Nephron progenitor cell (in vitro differentiated cells): Measurements from ENCODE around the gene EYA2.
A peak's percentile ranks its signal among the peaks of the same experiment; 100 is the strongest.
"Not testable (repeated sequence)": the region's sequence is repeated elsewhere in the genome, so short reads cannot be mapped to it uniquely, and the experiment has no call there.

Experiments used
- DNase-seq: peaks from one replicate; pipeline ENCODE4 v3.0.0; 2021
- H3K27ac Mint-ChIP-seq: 2 replicates; pipeline ENCODE4 v1.8.0; 2021; ENCODE audit warnings: mild to moderate bottlenecking, moderate library complexity, mixed read lengths
- H3K27me3 Mint-ChIP-seq: 2 replicates; pipeline ENCODE4 v1.8.0; 2021; ENCODE audit warnings: mild to moderate bottlenecking, low read depth, mixed read lengths; ENCODE audit not compliant: poor library complexity
- H3K36me3 Mint-ChIP-seq: 2 replicates; pipeline ENCODE4 v1.8.0; 2021; ENCODE audit warnings: low read depth, mixed read lengths
- H3K4me1 Mint-ChIP-seq: 2 replicates; pipeline ENCODE4 v1.8.0; 2021; ENCODE audit warnings: mixed read lengths
- H3K4me3 Mint-ChIP-seq: 2 replicates; pipeline ENCODE4 v1.8.0; 2021; ENCODE audit warnings: mild to moderate bottlenecking, moderate library complexity, mixed read lengths
- H3K9me3 Mint-ChIP-seq: 2 replicates; pipeline ENCODE4 v1.8.0; 2021; ENCODE audit warnings: mild to moderate bottlenecking, moderate library complexity, mixed read lengths
- TF ChIP-seq, protein P1 (sequence below): fragments of 200-600 bp; sonication (generic); IDR thresholded peaks from 2 replicates; pipeline ENCODE4 v1.5.0; 2021; ENCODE audit warnings: antibody characterized with exemption

Gene EYA2

DNA sequence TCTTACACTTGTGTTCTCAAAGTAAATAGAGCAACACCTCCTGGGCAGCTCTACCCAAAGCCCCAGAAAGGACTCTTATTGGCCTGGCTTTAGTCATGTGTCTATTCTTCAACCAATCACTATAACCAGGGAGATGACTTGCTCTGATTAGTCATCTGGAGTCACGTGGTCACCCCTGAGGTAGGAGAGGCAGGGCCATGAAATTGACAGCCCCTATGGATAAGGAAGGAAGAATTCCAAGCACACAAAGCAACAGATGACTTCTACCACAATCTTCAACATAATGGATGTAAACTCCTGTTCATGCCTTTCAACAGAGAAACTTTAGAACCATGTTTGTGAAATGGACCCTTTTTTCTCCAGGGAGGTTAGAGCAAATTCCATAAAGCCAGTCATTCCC lies 24.6 kb upstream of the EYA2 start:
- Mint-ChIP-seq H3K9me3 (peaks cover 25% of the 10 kb centered on the region), H3K4me3 (no peak overlapping the region), H3K27me3 (peaks cover 5% of the 10 kb centered on the region), H3K4me1 (peaks cover 5% of the 10 kb centered on the region), H3K27ac (no peak overlapping the region), H3K36me3 (no peaks in the 10 kb centered on the region)
- TF ChIP-seq, protein P1, sequence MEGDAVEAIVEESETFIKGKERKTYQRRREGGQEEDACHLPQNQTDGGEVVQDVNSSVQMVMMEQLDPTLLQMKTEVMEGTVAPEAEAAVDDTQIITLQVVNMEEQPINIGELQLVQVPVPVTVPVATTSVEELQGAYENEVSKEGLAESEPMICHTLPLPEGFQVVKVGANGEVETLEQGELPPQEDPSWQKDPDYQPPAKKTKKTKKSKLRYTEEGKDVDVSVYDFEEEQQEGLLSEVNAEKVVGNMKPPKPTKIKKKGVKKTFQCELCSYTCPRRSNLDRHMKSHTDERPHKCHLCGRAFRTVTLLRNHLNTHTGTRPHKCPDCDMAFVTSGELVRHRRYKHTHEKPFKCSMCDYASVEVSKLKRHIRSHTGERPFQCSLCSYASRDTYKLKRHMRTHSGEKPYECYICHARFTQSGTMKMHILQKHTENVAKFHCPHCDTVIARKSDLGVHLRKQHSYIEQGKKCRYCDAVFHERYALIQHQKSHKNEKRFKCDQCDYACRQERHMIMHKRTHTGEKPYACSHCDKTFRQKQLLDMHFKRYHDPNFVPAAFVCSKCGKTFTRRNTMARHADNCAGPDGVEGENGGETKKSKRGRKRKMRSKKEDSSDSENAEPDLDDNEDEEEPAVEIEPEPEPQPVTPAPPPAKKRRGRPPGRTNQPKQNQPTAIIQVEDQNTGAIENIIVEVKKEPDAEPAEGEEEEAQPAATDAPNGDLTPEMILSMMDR: no peak
- no peak for DNase-seq

DNA sequence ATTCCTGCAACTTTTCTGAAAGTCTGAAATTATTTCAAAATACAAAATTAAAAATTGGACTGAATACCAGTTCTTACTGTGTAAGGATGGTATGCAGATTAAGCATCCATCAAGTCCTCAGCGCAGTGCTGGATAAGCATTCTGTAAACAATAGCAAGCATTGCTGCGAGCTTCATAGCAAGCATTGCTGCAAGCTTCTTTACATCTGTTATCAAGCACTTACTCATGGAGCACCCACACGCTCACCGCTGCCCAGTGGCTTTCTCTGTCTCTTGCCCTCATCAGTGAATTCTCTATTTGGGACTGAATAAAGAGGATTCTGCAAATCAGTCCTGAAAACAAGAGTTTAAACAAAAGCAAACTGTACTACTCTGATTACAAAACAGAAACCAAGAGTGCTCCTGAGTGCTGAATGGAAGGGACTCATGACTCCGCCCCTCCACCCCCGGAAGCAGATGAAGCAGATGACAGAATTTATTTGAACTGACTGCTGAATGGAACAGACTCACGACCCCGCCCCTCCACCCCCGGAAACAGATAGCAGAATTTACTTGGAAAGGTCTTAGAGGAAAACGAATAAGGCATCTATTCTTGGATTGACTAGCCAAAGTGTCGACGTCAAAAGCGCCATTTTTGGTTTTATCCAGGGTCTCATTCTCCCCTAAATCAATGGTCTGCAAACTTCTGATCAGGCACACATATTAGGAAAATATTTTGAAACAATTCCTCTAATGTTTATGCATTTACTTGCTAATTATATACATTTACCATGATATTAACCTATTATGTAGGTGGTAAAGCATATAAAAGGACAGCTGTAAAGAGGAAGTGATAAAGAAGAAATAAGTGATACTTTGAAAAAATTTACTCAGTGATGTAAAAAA lies 22.1 kb upstream of the EYA2 start:
- H3K9me3 Mint-ChIP-seq: peaks cover 25% of the 10 kb centered on the region
- no peak overlapping the region for H3K4me3 Mint-ChIP-seq
- H3K36me3 Mint-ChIP-seq: no peaks in the 10 kb centered on the region
- DNase-seq: no peak
- peaks cover 7% of the 10 kb centered on the region for H3K27me3 Mint-ChIP-seq
- TF ChIP-seq, protein P1: no peak
- H3K27ac Mint-ChIP-seq: no peak overlapping the region
- peaks cover 5% of the 10 kb centered on the region for H3K4me1 Mint-ChIP-seq

DNA sequence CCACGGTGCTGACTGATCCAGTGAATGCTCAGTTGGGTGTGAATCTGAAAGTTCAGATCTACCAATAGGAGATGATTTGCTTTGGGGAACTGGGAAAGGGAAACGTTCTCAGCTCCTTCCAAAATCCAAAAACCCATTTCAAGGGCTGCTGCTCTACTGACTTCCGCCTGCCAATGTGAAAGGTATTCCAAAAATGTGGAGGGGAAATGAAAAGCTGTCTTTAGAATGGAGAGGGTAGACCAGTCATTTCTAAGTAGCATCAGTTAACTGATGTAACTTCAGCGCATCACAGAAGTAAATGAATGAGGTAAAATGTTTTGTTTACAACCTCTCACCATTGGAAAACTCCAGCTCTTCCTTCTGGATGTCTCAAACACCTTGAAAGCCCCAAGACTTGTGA lies 19.6 kb upstream of the EYA2 start:
- DNase-seq: no peak
- TF ChIP-seq, protein P1: no peak
- Mint-ChIP-seq H3K27me3 (peaks cover 11% of the 10 kb centered on the region), H3K4me3 (no peak overlapping the region), H3K36me3 (no peaks in the 10 kb centered on the region), H3K9me3 (peaks cover 8% of the 10 kb centered on the region), H3K27ac (no peak overlapping the region), H3K4me1 (peaks cover 5% of the 10 kb centered on the region)

DNA sequence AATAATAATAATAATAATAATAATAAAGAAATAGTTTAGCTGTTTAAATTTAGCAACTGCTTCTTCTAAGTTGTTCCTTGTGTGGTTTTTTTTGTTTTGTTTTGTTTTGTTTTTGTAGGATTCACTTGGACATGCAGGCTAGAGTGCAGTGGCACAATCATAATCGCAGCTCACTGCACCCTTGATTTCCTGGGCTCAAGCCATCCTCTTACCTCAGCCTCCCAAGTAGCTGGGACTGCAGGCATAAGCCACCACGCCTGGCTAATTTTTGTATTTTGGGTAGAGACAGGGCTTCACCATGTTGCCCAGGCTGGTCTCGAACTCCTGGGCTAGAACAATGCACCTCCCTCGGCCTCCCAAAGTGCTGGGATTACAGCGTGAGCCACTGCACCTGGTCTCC lies 15.3 kb upstream of the EYA2 start:
- Mint-ChIP-seq H3K9me3 (peaks cover under 1% of the 10 kb centered on the region), H3K4me3 (no peak overlapping the region), H3K27ac (no peak overlapping the region), H3K4me1 (peaks cover 19% of the 10 kb centered on the region), H3K27me3 (peaks cover 14% of the 10 kb centered on the region), H3K36me3 (no peaks in the 10 kb centered on the region)
- no peak for DNase-seq
- TF ChIP-seq, protein P1: no peak

DNA sequence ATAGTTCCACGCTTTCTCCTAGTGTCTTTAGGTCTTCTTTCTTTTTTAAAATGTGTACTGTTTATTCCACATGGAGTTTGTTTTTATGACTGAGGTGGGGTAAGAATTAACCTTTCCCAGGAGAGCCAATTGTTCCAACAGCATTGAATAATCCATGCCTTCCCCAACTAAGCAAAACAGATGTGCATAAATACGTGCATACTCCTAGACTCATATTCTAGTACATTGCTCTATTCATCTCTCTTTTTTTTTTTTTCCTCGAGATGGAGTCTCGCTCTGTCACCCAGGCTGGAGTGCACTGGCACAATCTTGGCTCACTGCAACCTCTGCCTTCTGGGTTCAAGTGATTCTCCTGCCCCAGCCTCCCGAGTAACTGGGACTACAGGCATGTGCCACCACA lies 14.7 kb upstream of the EYA2 start:
- not testable (repeated sequence) for DNase-seq, H3K27ac Mint-ChIP-seq, H3K36me3 Mint-ChIP-seq, H3K4me3 Mint-ChIP-seq, H3K9me3 Mint-ChIP-seq
- H3K4me1 Mint-ChIP-seq: peaks cover 20% of the 10 kb centered on the region
- H3K27me3 Mint-ChIP-seq: peaks cover 13% of the 10 kb centered on the region

DNA sequence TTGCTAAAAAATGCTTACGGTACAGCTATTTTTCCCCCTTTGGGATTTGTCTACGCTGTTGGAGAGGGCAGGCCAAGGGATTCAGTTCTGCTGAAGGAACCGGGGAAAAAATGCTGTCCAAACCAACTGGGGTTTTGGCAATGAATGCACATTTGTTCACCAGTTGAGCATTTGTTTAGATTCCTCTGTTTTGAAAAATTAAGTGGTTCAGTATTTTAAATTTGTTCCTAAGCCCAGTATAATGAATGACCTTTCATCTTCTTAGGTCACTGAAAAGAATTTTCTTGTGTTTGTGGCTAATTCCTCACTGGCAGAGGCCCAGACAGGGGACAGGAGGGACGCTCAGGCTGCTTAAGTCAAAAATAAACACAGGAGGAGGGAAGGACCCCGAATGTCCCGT lies 10.8 kb upstream of the EYA2 start:
- TF ChIP-seq, protein P1: no peak
- DNase-seq: no peak
- no peaks in the 10 kb centered on the region for H3K36me3 Mint-ChIP-seq
- H3K27me3 Mint-ChIP-seq: peaks cover 19% of the 10 kb centered on the region
- no peak overlapping the region for H3K4me3 Mint-ChIP-seq
- no peaks in the 10 kb centered on the region for H3K9me3 Mint-ChIP-seq
- H3K27ac Mint-ChIP-seq: peak overlapping the region; percentile 77
- peaks cover 31% of the 10 kb centered on the region for H3K4me1 Mint-ChIP-seq
